Mucosa of descending colon (tissue), 3 donors: ENCODE measurements around the gene NRCAM. TPM values are rescaled to one million over a fixed set of nuclear protein-coding genes. Genes with fewer than 3 reads are reported as not detected.

Experiments
- ATAC-seq: fragments of 200-7000 bp; cut with Tn5 transposase; one replicate; pipeline ENCODE4 v1.9.1; 2020; ENCODE audit warnings: mild to moderate bottlenecking, moderate library complexity
- DNase-seq, 3 donors: peaks; one replicate each; pipeline ENCODE4 v3.0.0-alpha.2; 2020
- H3K36me3 ChIP-seq: fragments of 200-600 bp; one replicate; pipeline ENCODE4 v1.8.0; 2021; ENCODE audit warnings: low read depth, mild to moderate bottlenecking
- H3K4me1 ChIP-seq: fragments of 200-600 bp; one replicate; pipeline ENCODE4 v1.8.0; 2021; ENCODE audit warnings: low read depth, mild to moderate bottlenecking
- H3K4me3 ChIP-seq: fragments of 200-600 bp; one replicate; pipeline ENCODE4 v1.8.0; 2021; ENCODE audit warnings: mild to moderate bottlenecking
- H3K9me3 ChIP-seq: fragments of 200-600 bp; one replicate; pipeline ENCODE4 v1.8.0; 2021; ENCODE audit warnings: mild to moderate bottlenecking
- CTCF ChIP-seq: fragments of 200-600 bp; IDR thresholded peaks from one replicate; pipeline ENCODE4 v1.8.0; 2022; ENCODE audit warnings: antibody characterized with exemption, mild to moderate bottlenecking
- intact Hi-C, 2 donors: fragments of 100-400 bp; cut with DNase I in 1 of 2; cut with micrococcal nuclease in 1 of 2; formaldehyde crosslinking; loops; one replicate each; pipeline versions ENCODE4 v1.11.0 to v1.11.1; 2022; cut with DNase I, micrococcal nuclease
- total RNA-seq, 3 donors: library from RNA; stranded (reverse); fragmentation: NEBNext Ultra II Directional in 2 of 3; extraction: Animal tissue kit (Norgen Biotek cat#: 25700) in 2 of 3; gene quantifications; one replicate each; pipeline versions ENCODE4 v1.2.1 to v1.2.4, GENCODE V29; 2021 to 2023
- donor health status: DM: no; HTN: no; CAD: no; lungs with moderate emphysema.
- donor health status: DM: no; HTN: no; CAD: no.
- donor health status: DM: no; HTN: yes; CAD: no.

Gene NRCAM
- total RNA-seq, 3 donors from 2014 or later = 1.0 to 3.4 (median 2.3) TPM

GRCh38 chr7:108408296-108408991 is 47.8 kb downstream of the NRCAM start:
- DNase-seq = no peak
- no peaks in the 10 kb centered on the region for H3K4me1 ChIP-seq
- H3K4me3 ChIP-seq = no peak overlapping the region
- no peaks in the 10 kb centered on the region for H3K36me3 ChIP-seq
- no peaks in the 10 kb centered on the region for H3K9me3 ChIP-seq
- ATAC-seq = no peak
- intact Hi-C loops = no loop called here
- TF ChIP-seq CTCF = no peak

GRCh38 chr7:108407676-108408075 is 48.6 kb downstream of the NRCAM start:
- TF ChIP-seq CTCF = no peak
- Histone ChIP-seq H3K36me3 (no peaks in the 10 kb centered on the region), H3K4me1 (no peaks in the 10 kb centered on the region), H3K4me3 (no peak overlapping the region), H3K9me3 (no peaks in the 10 kb centered on the region)
- DNase-seq = no peak
- intact Hi-C loops = no loop called here
- ATAC-seq = no peak

DNA sequence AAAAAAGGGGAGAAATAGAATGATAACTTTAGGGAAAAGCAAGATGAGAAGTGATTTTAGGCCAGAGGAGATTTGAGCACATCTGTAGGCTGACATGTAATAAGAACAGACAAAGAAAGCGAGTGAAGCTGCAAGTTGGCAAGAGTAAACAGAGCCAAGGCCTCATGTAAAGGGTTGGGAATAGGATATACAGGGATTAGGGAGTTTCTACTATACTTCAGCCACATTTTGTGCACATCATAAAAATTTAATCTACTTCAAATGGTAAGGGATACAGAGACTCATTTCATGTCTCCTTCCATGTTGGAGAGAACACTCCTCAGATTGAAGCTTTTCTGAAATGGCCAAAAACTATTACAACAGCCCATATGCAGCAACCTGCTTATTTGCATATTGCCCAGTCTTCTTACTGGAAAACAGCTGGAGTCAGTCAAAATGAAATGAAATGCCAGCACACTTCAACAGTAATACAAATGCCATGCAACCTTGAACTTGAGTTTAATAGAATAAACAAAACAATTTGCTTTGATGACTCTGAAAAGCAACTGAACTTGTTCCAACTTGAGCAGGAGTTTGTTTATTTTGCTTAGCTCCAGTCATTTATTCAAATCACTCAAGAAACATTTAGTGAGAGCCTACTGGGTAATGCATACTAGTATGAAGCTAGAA is 49.9 kb downstream of the NRCAM start:
- H3K4me3 ChIP-seq = no peak overlapping the region
- H3K36me3 ChIP-seq = no peaks in the 10 kb centered on the region
- DNase-seq (no peak), ATAC-seq (no peak)
- intact Hi-C loops = no loop called here
- no peak for TF ChIP-seq CTCF
- H3K4me1 ChIP-seq = no peaks in the 10 kb centered on the region
- no peaks in the 10 kb centered on the region for H3K9me3 ChIP-seq

GRCh38 chr7:108404509-108405420 is 51.5 kb downstream of the NRCAM start:
- intact Hi-C loops = no loop called here
- Histone ChIP-seq H3K4me3 (no peak overlapping the region), H3K4me1 (no peaks in the 10 kb centered on the region), H3K36me3 (no peaks in the 10 kb centered on the region), H3K9me3 (no peaks in the 10 kb centered on the region)
- TF ChIP-seq CTCF = no peak
- ATAC-seq (no peak), DNase-seq (no peak)

- no peaks in the 10 kb centered on the region for H3K9me3 ChIP-seq
- DNase-seq (no peak), ATAC-seq (no peak)
- intact Hi-C loops = no loop called here
- no peaks in the 10 kb centered on the region for H3K36me3 ChIP-seq
- H3K4me1 ChIP-seq = no peaks in the 10 kb centered on the region
- H3K4me3 ChIP-seq = no peak overlapping the region
- TF ChIP-seq CTCF = no peak
Observed at GRCh38 chr7:108403597-108404217, 52.5 kb downstream of the NRCAM start.
